Testis (tissue), 2 donors: ENCODE results near the gene ARFGAP1.

Source experiments
- CTCF ChIP-seq, 3 experiments: fragments of 450-650 bp in 2 of 3; fragments of 200-600 bp in 1 of 3; sonication (generic) in 1 of 3; IDR thresholded peaks; one replicate each; pipeline ENCODE4 v1.5.1; 2016 to 2019; ENCODE audit warnings: antibody characterized with exemption in 3 of 3, mild to moderate bottlenecking in 2 of 3, moderate library complexity in 1 of 3
- POLR2A ChIP-seq: fragments of 450-650 bp; IDR thresholded peaks from one replicate; pipeline ENCODE4 v1.6.1; 2017; ENCODE audit warnings: antibody characterized with exemption, mild to moderate bottlenecking, moderate library complexity

- no peak for TF ChIP-seq CTCF (IDR thresholded peaks at IDR 0.05)
- no peak for TF ChIP-seq POLR2A
Observed at GRCh38 chr20:63253438-63254231, 19.0 kb upstream of the ARFGAP1 start.
